GM19193 (cell line): ENCODE results near the gene C3orf22.

Experiments used
- POLR2A ChIP-seq: IDR thresholded peaks from 4 replicates; pipeline ENCODE4 v1.6.1; 2011; ENCODE audit not compliant: insufficient read depth, insufficient read length; ENCODE audit errors: extremely low read depth

The C3orf22 gene

GRCh38 chr3:126525853-126526667, 32.7 kb downstream of the C3orf22 start:
- TF ChIP-seq POLR2A: no peak

- TF ChIP-seq POLR2A: no peak
Observed at GRCh38 chr3:126525091-126525852, 33.5 kb downstream of the C3orf22 start.

DNA sequence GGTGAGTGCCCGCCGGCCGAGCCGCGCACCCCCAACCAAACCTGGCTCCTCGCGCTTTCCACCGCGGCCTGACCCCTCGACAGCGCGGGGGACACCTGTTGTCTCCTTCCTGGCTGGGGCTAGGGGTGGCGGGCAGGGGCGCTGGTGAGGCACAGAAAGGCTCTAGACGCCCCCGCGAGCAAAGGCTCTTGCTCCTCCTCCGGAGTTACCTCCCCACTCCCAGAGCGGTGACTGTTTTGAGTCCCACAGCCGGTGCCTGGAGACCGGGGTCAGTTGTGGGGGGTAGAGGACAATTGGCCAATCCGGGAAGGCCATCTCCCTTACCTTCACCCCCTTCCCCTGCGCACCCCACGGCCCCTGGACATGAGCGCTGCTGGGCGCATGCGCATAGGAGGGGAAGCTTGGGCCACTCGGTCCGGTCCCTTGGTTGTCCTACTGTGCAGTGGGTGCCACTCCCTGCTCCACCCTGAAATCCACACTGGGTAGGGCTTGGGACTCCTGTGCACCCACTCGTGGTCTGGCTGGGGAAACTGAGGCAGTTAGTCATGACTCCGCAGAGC, 34.2 kb downstream of the C3orf22 start:
- TF ChIP-seq POLR2A: no peak

DNA sequence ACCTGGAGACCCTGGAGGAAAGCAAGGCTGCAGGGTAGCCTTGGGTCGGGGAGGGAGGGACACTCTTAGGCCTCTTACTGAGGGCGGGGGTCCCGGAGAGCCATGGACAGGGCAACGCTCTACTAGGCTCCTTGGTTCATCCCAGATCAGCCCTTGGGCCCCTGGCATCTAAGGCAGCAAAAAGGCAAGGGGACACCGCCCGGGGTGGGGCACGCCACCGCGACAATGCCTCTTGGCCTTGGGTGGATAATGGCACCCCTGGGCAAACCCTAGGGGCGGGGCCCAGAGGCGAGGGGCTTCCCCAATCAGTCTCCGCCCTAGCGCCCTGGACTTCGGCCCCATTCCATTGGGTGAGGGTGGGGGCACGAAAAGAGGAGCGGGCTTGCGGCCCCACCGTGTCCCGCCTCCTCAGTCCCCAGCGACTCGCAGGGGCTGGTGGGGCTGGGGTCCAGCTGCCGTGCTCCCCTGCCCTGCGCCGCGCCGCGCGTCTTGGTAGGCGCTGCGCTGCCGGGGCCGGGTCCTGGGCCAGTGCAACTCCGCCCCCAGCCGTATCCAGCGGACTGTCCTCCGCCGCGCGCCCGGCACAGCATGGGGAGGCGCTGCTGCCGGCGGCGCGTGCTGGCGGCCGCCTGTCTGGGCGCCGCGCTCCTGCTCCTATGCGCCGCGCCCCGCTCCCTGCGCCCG, 34.8 kb downstream of the C3orf22 start, which contains the start of gene CHST13:
Gene CHST13 (plus strand): TSS at position 411 of the 684 bp plus-strand sequence. CDS start 178 bp downstream, at position 589.
- no peak for TF ChIP-seq POLR2A

GRCh38 chr3:126522363-126522788, 36.4 kb downstream of the C3orf22 start:
- TF ChIP-seq POLR2A: no peak

DNA sequence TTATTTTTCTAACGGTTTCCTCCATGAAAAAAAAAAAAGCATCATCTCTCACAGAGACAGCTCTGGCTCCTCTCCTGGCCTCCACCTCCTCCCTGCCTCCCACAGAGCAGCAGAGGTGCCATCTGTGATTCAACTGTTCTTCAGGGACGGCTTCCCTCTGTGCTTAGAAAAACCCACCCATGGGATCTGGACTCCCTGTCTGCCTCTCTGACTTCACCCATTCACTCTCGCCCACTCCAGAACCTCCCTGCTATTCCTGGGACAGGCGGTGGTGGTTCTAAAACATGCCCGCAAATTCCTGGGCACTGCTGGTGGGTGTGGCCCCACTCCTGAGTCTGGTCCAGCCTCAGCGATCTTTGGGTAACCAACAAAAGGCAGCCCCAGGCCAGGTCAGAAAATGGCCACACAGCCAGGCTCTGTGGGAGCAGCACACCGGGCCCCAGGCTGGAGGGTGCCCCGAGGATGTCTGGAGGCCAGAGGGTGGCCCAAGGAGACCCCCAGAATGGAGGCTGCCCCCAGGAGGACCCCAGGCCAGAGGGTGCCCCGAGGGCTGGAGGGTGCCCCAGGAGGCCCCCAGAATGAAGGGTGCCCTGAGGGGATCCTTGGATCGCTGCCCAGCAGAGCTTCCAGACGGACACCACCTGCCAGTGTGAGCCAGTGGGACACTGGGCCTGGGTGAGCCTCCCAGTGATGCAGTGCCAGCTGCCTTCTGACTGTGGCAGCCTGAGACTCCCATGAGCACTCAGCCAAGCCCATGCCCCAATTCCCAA, 37.4 kb downstream of the C3orf22 start:
- no peak for TF ChIP-seq POLR2A

GRCh38 chr3:126519506-126520455, 39.0 kb downstream of the C3orf22 start:
- no peak for TF ChIP-seq POLR2A

- TF ChIP-seq POLR2A: no peak
Observed at GRCh38 chr3:126518779-126519177, 40.0 kb downstream of the C3orf22 start.

DNA sequence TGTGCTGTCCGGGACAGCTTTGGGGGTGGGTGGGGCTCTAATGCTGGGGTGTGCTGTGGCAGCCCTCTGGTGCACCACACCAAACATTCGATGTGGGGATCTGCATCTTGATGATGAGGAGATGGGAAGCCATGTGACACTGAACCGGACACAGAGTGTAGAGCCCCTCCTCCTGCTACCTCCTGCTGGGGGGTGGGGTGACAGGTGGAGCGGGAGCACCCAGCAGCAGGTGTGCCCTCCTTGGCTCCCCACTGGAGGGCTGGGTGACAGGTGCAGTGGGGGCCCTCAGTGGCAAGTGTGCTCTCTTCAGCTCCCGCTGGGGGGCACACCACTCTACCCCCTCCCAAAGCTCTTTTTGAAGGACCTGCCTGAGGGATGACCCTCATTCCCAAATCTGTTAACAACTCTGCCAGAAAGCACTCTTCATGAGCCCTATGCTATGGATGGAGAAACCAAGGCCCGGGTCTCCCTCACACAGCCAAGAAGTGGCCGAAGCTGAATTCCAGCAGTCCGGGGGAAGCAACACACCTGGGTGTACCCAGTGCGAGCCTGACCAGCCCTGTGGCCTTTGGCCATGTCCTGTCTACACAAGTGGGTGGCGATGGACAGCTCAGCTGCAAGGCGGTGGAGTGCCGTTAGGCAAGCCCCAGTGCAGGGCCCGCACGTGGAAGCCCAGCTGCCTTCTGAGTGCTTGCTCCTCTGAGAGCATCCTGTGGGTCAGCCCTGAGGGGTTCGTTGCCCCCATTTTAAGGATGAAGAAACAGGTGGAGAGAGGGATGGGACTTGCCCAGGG, 40.5 kb downstream of the C3orf22 start:
- no peak for TF ChIP-seq POLR2A

GRCh38 chr3:126517291-126517951, 41.3 kb downstream of the C3orf22 start, which contains the start of gene UROC1:
Gene UROC1, minus strand, starts transcription at chr3:126517773. Its CDS starts 54 bp downstream, at chr3:126517719.
- TF ChIP-seq POLR2A: no peak

- no peak for TF ChIP-seq POLR2A
Observed at GRCh38 chr3:126516936-126517290, 41.8 kb downstream of the C3orf22 start.
